IPS-18a (cell line): ENCODE data around the gene SYT1.

Experiments
- H3K27ac ChIP-seq: one replicate; pipeline ENCODE4 v1.5.1; 2013; ENCODE audit warnings: low read length
- H3K27me3 ChIP-seq: one replicate; pipeline ENCODE4 v1.6.1; 2013; ENCODE audit warnings: mild to moderate bottlenecking, low read length; ENCODE audit not compliant: control insufficient read depth, insufficient read depth
- H3K36me3 ChIP-seq: one replicate; pipeline ENCODE4 v1.6.1; 2013; ENCODE audit warnings: low read depth, low read length; ENCODE audit not compliant: control insufficient read depth
- H3K4me1 ChIP-seq: one replicate; pipeline ENCODE4 v1.6.1; 2013; ENCODE audit warnings: low read depth, low read length; ENCODE audit not compliant: control insufficient read depth
- H3K4me3 ChIP-seq: one replicate; pipeline ENCODE4 v1.5.1; 2013; ENCODE audit warnings: low read length
- H3K9ac ChIP-seq: one replicate; pipeline ENCODE4 v1.6.1; 2013; ENCODE audit warnings: mild to moderate bottlenecking, low read length, moderate library complexity
- H3K9me3 ChIP-seq: one replicate; pipeline ENCODE4 v1.6.1; 2013; ENCODE audit warnings: low read depth, low read length; ENCODE audit not compliant: control insufficient read depth

SYT1 gene

DNA sequence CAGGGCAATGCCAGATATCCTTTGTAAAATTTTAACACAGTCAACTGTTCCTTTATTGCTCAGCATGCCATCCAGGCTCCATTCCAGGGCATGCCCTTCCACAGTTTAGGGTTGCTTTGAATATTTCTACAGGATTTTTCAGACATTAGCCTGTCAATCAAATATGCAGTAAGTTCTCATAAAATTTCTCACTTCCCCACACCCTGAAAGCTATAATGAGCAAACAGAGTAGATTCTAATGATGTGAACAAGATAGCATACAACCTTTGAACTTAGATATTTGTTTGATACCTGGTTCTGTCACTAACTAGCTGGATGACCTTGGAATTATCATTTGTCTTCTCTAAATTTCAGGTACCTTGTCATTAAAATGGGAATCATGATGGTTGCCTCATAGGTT, 251.2 kb downstream of the SYT1 start:
- no peaks in the 10 kb centered on the region for H3K9me3 ChIP-seq
- no peak overlapping the region for H3K9ac ChIP-seq
- no peaks in the 10 kb centered on the region for H3K36me3 ChIP-seq
- H3K27ac ChIP-seq = no peak overlapping the region
- no peaks in the 10 kb centered on the region for H3K27me3 ChIP-seq
- H3K4me3 ChIP-seq = no peak overlapping the region
- peaks cover 15% of the 10 kb centered on the region for H3K4me1 ChIP-seq

DNA sequence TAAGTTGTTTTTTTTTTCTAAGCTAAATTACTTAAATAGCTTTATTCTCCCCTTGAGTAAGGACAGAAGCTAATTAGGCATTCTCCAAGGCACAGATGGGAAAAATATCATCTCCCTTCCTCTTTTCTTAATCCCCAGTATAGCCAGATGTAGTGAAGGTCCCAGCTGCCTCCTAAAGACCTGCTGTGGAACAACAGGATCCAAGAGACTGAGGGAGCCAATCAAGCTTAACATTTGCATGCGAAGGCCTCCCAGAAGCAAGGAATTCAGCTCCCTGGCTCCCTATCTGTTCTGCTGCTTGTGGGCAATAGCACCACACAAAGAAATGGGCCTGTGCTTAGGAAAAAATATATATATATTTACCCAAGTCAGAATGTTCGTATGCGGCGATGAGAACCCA, 255.2 kb downstream of the SYT1 start:
- Histone ChIP-seq H3K4me3 (no peak overlapping the region), H3K27ac (no peak overlapping the region), H3K9ac (no peak overlapping the region), H3K4me1 (peaks cover 6% of the 10 kb centered on the region), H3K9me3 (no peaks in the 10 kb centered on the region), H3K36me3 (no peaks in the 10 kb centered on the region), H3K27me3 (no peaks in the 10 kb centered on the region)

DNA sequence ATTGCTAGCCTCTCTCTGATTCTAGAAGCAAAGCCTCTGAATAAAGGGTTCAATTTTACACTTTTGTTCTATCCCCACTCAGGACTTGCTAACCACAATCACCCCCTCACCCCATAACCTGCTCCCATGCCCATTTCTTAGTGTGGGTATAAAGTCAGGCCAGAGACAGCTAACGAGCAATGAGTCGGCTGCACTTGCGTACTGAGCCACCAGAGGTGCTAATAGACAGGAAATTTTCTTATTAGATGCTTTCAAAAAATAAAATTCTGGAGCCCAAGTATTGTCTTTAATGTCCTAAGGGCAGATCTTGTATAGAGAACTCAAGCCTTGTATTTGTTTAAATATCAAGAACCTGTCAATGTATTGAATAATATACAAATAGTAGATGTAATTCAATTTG, 256.9 kb downstream of the SYT1 start:
- Histone ChIP-seq H3K27me3 (no peaks in the 10 kb centered on the region), H3K27ac (no peak overlapping the region), H3K9me3 (no peaks in the 10 kb centered on the region), H3K9ac (no peak overlapping the region), H3K36me3 (no peaks in the 10 kb centered on the region), H3K4me3 (no peak overlapping the region), H3K4me1 (peaks cover 6% of the 10 kb centered on the region)

DNA sequence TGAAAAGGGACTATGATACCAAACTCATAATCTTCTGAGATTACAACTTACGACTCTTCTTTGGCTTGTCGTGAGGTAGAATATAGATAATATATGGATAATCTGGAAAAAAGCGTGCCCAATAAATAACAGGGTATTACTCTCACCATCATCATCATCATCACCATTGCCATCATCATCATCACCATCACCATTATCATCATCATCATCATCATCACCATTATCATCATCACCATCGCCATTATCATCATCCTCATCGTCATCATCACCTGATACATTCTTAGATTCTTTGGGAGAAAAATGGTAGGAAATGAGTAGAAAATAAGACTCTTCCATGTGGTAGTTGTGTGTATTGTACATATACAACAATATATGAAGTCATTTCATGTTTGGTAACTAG, 259.8 kb downstream of the SYT1 start:
- H3K4me3 ChIP-seq = no peak overlapping the region
- no peaks in the 10 kb centered on the region for H3K9me3 ChIP-seq
- H3K9ac ChIP-seq = no peak overlapping the region
- H3K36me3 ChIP-seq = no peaks in the 10 kb centered on the region
- no peaks in the 10 kb centered on the region for H3K27me3 ChIP-seq
- peaks cover 3% of the 10 kb centered on the region for H3K4me1 ChIP-seq
- no peak overlapping the region for H3K27ac ChIP-seq

DNA sequence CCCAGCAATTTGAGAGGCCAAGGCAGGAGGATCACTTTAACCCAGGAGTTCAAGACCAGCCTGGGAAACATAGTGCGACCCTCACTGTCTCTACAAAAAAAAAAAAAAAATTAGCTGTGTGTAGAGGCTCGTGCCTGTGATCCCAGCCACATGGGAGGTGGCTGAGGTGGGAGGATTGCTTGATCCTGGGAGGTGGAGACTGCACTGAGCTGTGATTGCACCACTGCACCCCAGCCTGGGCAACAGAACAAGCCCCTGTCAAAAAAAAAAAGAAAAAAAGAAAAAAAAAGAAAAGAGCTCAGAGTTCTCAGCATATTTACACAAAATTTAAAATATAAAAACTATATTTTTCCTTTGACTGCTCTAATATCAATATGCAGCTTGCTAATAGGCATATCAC, 260.8 kb downstream of the SYT1 start:
- H3K4me3 ChIP-seq = no peak overlapping the region
- H3K27me3 ChIP-seq = no peaks in the 10 kb centered on the region
- no peak overlapping the region for H3K9ac ChIP-seq
- no peaks in the 10 kb centered on the region for H3K4me1 ChIP-seq
- H3K9me3 ChIP-seq = no peaks in the 10 kb centered on the region
- H3K27ac ChIP-seq = no peak overlapping the region
- no peaks in the 10 kb centered on the region for H3K36me3 ChIP-seq

DNA sequence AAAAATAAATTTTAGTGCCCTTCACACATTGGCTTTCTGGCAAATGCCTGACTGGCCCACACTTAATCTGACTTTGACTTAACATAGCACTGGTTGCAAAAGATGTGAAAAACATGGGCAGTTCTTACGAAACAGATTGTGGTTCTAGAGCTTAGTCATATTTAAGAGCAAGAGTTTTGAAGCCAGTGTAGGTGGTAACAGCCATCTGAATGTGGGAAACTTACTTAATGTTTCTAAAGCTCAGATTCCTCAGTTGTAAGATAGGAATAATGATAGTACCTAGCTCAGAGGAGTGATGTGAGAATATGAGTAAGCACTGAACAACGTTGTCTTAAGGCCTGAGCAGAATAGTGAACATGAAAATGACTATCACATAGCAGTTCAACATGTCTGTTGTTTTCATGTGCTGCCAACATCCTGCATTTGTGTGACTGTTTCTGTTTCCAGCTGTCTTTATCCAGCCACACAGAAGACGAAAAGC, 262.7 kb downstream of the SYT1 start:
- Histone ChIP-seq H3K36me3 (no peaks in the 10 kb centered on the region), H3K4me3 (no peak overlapping the region), H3K27me3 (no peaks in the 10 kb centered on the region), H3K27ac (no peak overlapping the region), H3K9me3 (no peaks in the 10 kb centered on the region), H3K9ac (no peak overlapping the region), H3K4me1 (no peaks in the 10 kb centered on the region)

DNA sequence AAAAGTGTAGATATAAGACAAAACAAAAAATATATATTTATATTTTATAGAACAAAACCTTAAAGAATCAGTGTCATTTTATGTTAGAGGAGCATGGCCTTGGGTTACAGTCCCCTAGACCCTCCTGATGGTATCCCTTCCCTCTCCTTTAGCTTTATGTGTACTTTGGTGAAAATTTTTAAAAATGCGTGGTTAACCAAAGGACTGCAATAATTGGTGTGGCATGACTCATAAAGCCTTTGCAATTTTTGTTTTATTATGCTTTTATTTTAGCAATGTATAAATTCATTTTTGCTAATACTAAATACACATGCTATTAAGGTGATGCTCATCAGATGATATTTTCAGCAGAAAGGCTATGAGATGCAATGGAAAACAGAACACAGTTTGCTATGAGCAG, 264.4 kb downstream of the SYT1 start:
- no peak overlapping the region for H3K27ac ChIP-seq
- H3K4me3 ChIP-seq = no peak overlapping the region
- no peak overlapping the region for H3K9ac ChIP-seq
- H3K4me1 ChIP-seq = no peaks in the 10 kb centered on the region
- H3K27me3 ChIP-seq = no peaks in the 10 kb centered on the region
- H3K36me3 ChIP-seq = no peaks in the 10 kb centered on the region
- H3K9me3 ChIP-seq = no peaks in the 10 kb centered on the region

DNA sequence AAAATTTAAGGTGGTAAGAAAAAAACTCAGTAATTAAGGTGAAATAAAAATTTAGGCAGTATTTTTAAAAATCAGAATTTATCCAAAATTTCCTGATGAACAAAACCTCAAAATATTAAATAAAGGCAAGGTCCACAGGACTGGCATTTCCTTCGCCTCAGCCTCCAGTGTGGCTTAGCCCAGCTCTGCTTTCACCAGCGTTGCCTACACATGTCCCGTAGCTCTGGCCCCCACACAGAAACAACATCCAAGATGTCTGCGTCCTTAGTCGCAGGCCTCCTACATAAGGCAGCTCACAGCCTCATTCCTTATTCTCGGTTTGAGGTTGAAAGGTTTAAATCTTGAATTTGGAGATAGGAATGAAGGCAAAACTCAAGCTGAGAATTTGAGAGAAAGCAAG, 274.3 kb downstream of the SYT1 start:
- Histone ChIP-seq H3K9ac (no peak overlapping the region), H3K36me3 (no peaks in the 10 kb centered on the region), H3K4me3 (no peak overlapping the region), H3K4me1 (no peaks in the 10 kb centered on the region), H3K9me3 (no peaks in the 10 kb centered on the region), H3K27me3 (no peaks in the 10 kb centered on the region), H3K27ac (no peak overlapping the region)

DNA sequence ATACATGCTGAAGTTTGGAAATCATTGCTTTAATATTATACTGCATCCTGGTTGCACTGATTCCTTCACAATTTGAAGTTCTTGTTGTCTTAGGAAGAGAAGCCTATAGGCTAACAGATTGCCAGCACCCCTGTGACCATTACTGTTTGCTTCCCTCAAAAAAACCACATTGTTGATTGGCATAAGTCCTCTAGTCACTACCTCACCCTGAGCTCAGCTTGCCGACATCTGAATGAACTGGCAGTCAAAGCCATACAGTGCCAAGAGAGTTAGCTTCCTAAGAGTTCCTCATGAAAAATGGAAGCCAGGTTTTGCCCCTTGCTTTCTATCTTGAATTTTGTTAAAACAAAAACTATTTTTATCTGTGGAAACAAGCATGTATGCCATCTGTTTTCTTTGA, 276.1 kb downstream of the SYT1 start:
- no peak overlapping the region for H3K27ac ChIP-seq
- no peaks in the 10 kb centered on the region for H3K36me3 ChIP-seq
- no peaks in the 10 kb centered on the region for H3K4me1 ChIP-seq
- H3K27me3 ChIP-seq = no peaks in the 10 kb centered on the region
- H3K4me3 ChIP-seq = no peak overlapping the region
- no peak overlapping the region for H3K9ac ChIP-seq
- H3K9me3 ChIP-seq = no peaks in the 10 kb centered on the region

DNA sequence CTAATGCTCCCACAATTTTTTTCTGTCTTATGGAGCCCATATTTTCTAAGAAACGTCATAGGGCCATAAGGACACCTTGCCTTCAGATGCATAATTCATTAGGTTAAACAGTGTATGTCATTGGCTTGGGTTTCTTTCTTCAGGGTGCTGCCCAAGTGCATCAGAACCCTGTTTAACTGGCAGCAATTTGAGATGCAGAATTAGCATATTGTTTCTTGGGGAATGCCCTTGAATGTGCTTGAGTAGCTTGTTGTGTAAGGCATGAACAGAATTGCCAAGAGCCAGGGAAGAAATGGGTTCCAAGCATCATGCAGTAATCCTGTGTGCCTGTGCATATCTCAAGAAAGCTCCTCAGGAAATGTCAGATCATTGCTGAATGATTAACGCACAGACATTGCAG, 277.2 kb downstream of the SYT1 start:
- Histone ChIP-seq H3K27me3 (no peaks in the 10 kb centered on the region), H3K9ac (no peak overlapping the region), H3K4me3 (no peak overlapping the region), H3K9me3 (no peaks in the 10 kb centered on the region), H3K36me3 (no peaks in the 10 kb centered on the region), H3K27ac (no peak overlapping the region), H3K4me1 (no peaks in the 10 kb centered on the region)

DNA sequence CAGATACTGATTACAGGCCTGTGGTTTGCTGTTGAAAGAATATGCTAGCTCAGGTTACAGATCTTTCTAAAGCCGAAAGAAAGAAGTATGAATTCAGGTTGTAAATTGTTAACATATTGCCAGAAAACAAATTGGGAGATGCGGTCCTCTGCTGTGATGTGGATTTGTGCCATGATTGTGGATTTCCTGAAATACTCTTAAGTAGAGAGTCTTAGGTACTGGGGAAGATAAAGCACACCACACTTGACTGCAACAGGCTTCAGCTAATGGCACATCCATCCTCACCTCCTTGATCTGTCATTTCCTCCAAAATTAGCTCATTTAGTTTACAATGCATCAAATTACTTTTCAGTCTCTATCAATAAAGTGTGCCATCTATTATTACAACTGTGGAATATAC, 279.2 kb downstream of the SYT1 start:
- H3K36me3 ChIP-seq = no peaks in the 10 kb centered on the region
- H3K4me1 ChIP-seq = no peaks in the 10 kb centered on the region
- no peak overlapping the region for H3K4me3 ChIP-seq
- H3K27ac ChIP-seq = no peak overlapping the region
- no peak overlapping the region for H3K9ac ChIP-seq
- no peaks in the 10 kb centered on the region for H3K9me3 ChIP-seq
- no peaks in the 10 kb centered on the region for H3K27me3 ChIP-seq

DNA sequence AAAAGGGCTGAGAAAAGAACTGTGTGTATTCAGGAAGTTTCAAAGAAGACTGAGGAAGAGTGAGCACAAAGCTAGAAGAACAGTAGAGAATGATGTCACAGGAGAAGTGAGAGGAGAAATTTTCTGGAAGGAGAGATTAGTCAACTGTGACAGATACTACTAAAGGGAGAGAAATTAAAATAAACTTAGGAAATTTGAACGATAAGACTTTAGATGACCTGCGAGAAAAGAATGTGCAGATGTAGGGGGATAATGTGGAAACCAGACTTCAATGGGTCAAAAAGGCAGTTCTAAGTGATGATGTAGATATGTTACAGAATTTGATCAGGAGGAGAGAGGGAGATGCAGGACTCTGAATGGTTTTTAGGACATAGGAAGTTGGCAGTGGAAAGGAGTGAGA, 287.4 kb downstream of the SYT1 start:
- Histone ChIP-seq H3K36me3 (no peaks in the 10 kb centered on the region), H3K9ac (no peak overlapping the region), H3K9me3 (no peaks in the 10 kb centered on the region), H3K27me3 (no peaks in the 10 kb centered on the region), H3K4me1 (no peaks in the 10 kb centered on the region), H3K27ac (no peak overlapping the region), H3K4me3 (no peak overlapping the region)
